Vein endothelial cell (primary cell): Measurements from ENCODE around the gene PPP2R2B. TPM values are rescaled to one million over a fixed set of nuclear protein-coding genes. Genes with fewer than 3 reads are reported as not detected.

ENCODE experiments used
- small RNA-seq: library from RNA; depleted of rRNA; stranded (forward); fragments of <200 nt; gene quantifications from one replicate; pipeline ENCODE3, GENCODE V24; 2012
- total RNA-seq: library from RNA; depleted of rRNA; stranded (reverse); fragments of >200 nt; gene quantifications from 2 replicates; pipeline ENCODE4 v1.2.3, GENCODE V29; 2012

PPP2R2B gene
- total RNA-seq = not detected in 2 replicates

GRCh38 chr5:146878476-146879172 lies at the start of gene PPP2R2B:
Gene PPP2R2B, minus strand, starts transcription at chr5:146878757.

Small RNA genes lying within 50 kb of the gene (small RNA-seq; reads per million reads assigned to genes)
- gene RN7SL791P = not detected
